ENCODE data around the gene DCANP1.
"Not testable (repeated sequence)": the region's sequence is repeated elsewhere in the genome, so short reads cannot be mapped to it uniquely, and the experiment has no call there.

DCANP1 gene

GRCh38 chr5:135447298-135447929, at the start of gene DCANP1:
Gene DCANP1, minus strand, starts transcription at chr5:135447348. Its CDS starts 240 bp downstream, at chr5:135447108.
- no peak for DNase-seq

- not testable (repeated sequence) for DNase-seq
Observed at GRCh38 chr5:135495531-135495930, 48.4 kb upstream of the DCANP1 start.

- no peak for DNase-seq
Observed at GRCh38 chr5:135494196-135494595, 47.0 kb upstream of the DCANP1 start.

- no peak for DNase-seq
Observed at GRCh38 chr5:135493406-135494180, 46.4 kb upstream of the DCANP1 start.

- DNase-seq: peak in 1 of 2 experiments; percentile 40
Observed at GRCh38 chr5:135492319-135492626, 45.1 kb upstream of the DCANP1 start.

GRCh38 chr5:135491552-135492318, 44.6 kb upstream of the DCANP1 start:
- DNase-seq: peak; percentile 96 to 97

GRCh38 chr5:135491038-135491551, 43.9 kb upstream of the DCANP1 start:
- no peak for DNase-seq

GRCh38 chr5:135490245-135491037, 43.3 kb upstream of the DCANP1 start:
- no peak for DNase-seq

GRCh38 chr5:135489466-135490244, 42.5 kb upstream of the DCANP1 start:
- peak; percentile 28 to 41 for DNase-seq

GRCh38 chr5:135488727-135489465, 41.7 kb upstream of the DCANP1 start:
- peak; percentile 80 to 96 for DNase-seq

GRCh38 chr5:135487839-135488514, 40.8 kb upstream of the DCANP1 start:
- no peak for DNase-seq

GRCh38 chr5:135487037-135487395, 39.9 kb upstream of the DCANP1 start:
- no peak for DNase-seq

- no peak for DNase-seq
Observed at GRCh38 chr5:135486131-135487036, 39.2 kb upstream of the DCANP1 start.

- DNase-seq: no peak
Observed at GRCh38 chr5:135484674-135485086, 37.5 kb upstream of the DCANP1 start.

- no peak for DNase-seq
Observed at GRCh38 chr5:135483254-135483653, 36.1 kb upstream of the DCANP1 start.

- no peak for DNase-seq
Observed at GRCh38 chr5:135482381-135482933, 35.3 kb upstream of the DCANP1 start.

- DNase-seq: no peak
Observed at GRCh38 chr5:135481909-135482311, 34.8 kb upstream of the DCANP1 start.

GRCh38 chr5:135481387-135481786, 34.2 kb upstream of the DCANP1 start:
- DNase-seq: no peak

- no peak for DNase-seq
Observed at GRCh38 chr5:135480511-135480910, 33.4 kb upstream of the DCANP1 start.
